Measurements from ENCODE around the gene SMARCA2.

SMARCA2 gene

GRCh38 chr9:2155966-2156365 is 140.8 kb downstream of the SMARCA2 start:
- no peak for TF ChIP-seq CTCF (IDR thresholded peaks at IDR 0.05; ENCODE audit: insufficient read depth, low read depth, low read length, missing control alignments)
- DNase-seq (ENCODE audit: low read depth) = peak; percentile 67
- H3K4me3 ChIP-seq (ENCODE audit: low read length) = no peak overlapping the region

- TF ChIP-seq CTCF (IDR thresholded peaks at IDR 0.05; ENCODE audit: insufficient read depth, low read depth, low read length, missing control alignments) = no peak
Measured at GRCh38 chr9:2157277-2158110, 142.3 kb downstream of the SMARCA2 start.

GRCh38 chr9:2158111-2158610 is 143.0 kb downstream of the SMARCA2 start:
- TF ChIP-seq CTCF (IDR thresholded peaks at IDR 0.05; ENCODE audit: insufficient read depth, low read depth, low read length, missing control alignments) = peak; percentile 21
- DNase-seq (ENCODE audit: low read depth) = peak; percentile 71
- H3K4me3 ChIP-seq (ENCODE audit: low read length) = peak overlapping the region; percentile 57

More at GRCh38 chr9:2157277-2158110, 142.3 kb downstream of the SMARCA2 start:
- peak; percentile 84 for DNase-seq (ENCODE audit: low read depth)
- peak overlapping the region; percentile 57 for H3K4me3 ChIP-seq (ENCODE audit: low read length)

GRCh38 chr9:2158766-2159430 is 143.8 kb downstream of the SMARCA2 start:
- no peak for TF ChIP-seq CTCF (IDR thresholded peaks at IDR 0.05; ENCODE audit: insufficient read depth, low read depth, low read length, missing control alignments)
- DNase-seq (ENCODE audit: low read depth) = no peak
- peak overlapping the region; percentile 57 for H3K4me3 ChIP-seq (ENCODE audit: low read length)

- peak overlapping the region; percentile 57 for H3K4me3 ChIP-seq (ENCODE audit: low read length)
- DNase-seq (ENCODE audit: low read depth) = peak; percentile 27
- no peak for TF ChIP-seq CTCF (IDR thresholded peaks at IDR 0.05; ENCODE audit: insufficient read depth, low read depth, low read length, missing control alignments)
Measured at GRCh38 chr9:2159521-2160454, 144.6 kb downstream of the SMARCA2 start.

GRCh38 chr9:2161661-2162060 is 146.5 kb downstream of the SMARCA2 start:
- H3K4me3 ChIP-seq (ENCODE audit: low read length) = no peak overlapping the region
- TF ChIP-seq CTCF (IDR thresholded peaks at IDR 0.05; ENCODE audit: insufficient read depth, low read depth, low read length, missing control alignments) = no peak
- DNase-seq (ENCODE audit: low read depth) = no peak
